SKM-1 treated with dmso at 0.1 percent for 144 hours (cell line): ENCODE data around the gene EPS15.
A peak's percentile ranks its signal among the peaks of the same experiment; 100 is the strongest.
"Not testable (repeated sequence)": the region's sequence is repeated elsewhere in the genome, so short reads cannot be mapped to it uniquely, and the experiment has no call there.

ENCODE experiments used
- DNase-seq: peaks from one replicate; lab custom pipeline; 2025; ENCODE audit not compliant: unreplicated experiment; lab: John Stamatoyannopoulos, UW

The EPS15 gene

DNA sequence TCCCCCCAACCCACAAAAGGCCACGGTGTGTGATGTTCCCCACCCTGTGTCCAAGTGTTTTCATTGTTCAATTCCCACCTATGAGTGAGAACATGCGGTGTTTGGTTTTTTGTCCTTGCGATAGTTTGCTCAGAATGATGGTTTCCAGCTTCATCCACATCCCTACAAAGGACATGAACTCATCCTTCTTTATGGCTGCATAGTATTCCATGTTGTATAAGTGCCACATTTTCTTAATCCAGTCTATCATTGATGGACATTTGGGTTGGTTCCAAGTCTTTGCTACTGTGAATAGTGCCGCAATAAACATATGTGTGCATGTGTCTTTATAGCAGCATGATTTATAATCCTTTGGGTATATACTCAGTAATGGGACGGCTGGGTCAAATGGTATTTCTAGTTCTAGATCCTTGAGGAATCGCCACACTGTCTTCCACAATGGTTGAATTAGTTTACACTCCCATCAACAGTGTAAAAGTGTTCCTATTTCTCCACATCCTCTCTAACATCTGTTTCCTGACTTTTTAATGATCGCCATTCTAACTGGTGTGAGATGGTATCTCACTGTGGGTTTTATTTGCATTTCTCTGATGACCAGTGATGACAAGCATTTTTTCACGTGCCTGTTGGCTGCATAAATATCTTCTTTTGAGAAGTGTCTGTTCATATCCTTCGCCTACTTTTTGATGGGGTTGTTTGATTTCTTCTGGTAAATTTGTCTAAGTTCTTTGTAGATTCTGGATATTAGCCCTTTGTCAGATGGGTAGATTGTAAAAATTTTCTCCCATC is 44.0 kb downstream of the EPS15 start:
- not testable (repeated sequence) for DNase-seq

DNA sequence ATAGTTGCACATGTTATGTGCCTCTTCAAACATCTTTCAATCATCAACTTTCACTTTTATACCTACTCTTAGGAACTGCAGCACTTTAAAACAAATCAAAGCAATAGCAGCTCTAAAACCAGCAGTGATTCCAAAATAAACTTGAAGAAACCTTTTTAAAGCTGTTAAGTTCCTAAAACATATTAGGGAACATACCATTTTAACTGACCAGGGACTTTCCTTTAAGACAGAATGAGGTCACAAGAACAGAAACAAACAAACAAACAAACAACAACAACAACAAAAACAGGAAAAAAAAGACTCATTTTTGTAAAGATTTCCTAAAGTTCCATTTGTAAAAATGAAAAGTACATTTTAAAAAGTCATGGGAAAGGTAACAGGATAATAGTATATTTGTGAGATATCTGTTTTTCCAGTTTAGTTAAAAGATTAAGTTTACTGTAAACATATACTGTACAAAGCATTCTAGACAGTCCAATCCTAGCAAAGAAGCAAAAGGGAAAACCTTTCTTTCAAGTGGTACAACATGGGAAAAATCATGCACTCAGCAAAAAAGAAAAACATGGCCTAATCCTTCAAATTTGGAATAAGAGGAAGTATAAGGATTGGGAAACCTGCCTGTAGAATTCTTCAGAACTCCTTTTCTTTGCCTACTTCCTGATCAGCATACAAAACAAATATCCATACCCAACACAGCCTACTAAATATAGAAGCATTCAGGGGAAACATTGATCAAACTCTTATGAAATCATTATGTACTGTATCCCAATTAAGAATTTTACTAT is 45.5 kb downstream of the EPS15 start:
- peak; percentile 59 for DNase-seq

- no peak for DNase-seq
These were observed 46.7 kb downstream of the EPS15 start for GRCh38 chr1:51472359-51472758.

- no peak for DNase-seq
These were observed 49.5 kb downstream of the EPS15 start for GRCh38 chr1:51469518-51469917.

DNA sequence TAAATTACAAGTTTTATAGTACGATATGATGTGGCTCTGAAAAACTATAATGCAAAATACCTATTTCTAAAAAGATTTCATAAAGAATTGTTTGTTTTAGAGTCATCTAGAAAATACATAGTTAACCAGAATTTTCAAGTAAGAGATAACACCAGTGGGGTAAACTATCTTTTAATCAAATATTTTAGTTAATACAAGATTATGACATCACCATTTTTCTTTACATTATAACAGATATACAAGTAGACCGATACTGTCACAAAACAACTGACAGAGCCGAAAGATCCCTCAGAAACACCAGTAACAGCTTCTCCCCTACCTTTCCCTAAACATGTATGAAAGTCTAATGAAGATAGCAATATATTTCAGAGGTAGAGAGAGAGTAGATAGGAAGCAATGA is 54.2 kb downstream of the EPS15 start:
- DNase-seq, result no peak

DNA sequence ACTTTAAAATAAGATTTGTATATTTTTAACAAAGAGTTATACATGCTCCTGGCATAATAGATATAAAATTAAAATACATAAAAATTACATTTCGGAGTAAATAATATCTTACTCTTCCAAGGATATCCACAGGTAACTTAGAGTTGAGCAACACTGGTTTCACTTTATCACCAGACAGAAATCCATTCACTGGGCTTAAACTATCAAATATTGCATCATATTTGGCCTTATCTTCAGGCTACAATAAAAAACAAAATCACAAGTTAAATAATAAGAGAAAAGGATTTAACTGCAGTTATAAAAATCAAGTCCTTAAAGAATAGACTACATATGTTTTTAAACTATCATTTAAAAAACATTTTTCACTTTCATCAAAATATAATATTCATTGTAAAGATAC is 55.5 kb downstream of the EPS15 start:
- no peak for DNase-seq

DNA sequence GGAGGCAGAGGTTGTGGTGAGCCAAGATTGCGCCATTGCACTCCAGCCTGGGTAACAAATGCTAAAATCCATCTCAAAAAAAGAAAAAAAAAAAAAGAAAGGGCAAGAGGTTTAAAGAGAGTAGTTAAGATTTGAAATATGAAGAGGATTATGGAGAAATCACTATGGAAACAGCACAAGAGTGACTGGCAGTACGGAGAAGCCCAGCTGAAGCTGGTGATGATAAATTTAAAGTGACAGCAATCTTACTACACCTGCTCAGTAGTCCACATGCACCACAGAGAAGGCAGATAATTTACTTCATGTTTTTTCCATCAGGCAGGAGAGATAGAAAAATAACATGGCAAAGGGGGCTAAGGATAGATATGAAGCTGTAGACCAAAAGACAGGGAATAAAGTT is 56.8 kb downstream of the EPS15 start:
- not testable (repeated sequence) for DNase-seq

- DNase-seq, result no peak
These were observed 64.5 kb downstream of the EPS15 start for GRCh38 chr1:51454554-51454953.

- no peak for DNase-seq
These were observed 66.1 kb downstream of the EPS15 start for GRCh38 chr1:51453010-51453409.

- not testable (repeated sequence) for DNase-seq
These were observed 70.1 kb downstream of the EPS15 start for GRCh38 chr1:51448844-51449454.

DNA sequence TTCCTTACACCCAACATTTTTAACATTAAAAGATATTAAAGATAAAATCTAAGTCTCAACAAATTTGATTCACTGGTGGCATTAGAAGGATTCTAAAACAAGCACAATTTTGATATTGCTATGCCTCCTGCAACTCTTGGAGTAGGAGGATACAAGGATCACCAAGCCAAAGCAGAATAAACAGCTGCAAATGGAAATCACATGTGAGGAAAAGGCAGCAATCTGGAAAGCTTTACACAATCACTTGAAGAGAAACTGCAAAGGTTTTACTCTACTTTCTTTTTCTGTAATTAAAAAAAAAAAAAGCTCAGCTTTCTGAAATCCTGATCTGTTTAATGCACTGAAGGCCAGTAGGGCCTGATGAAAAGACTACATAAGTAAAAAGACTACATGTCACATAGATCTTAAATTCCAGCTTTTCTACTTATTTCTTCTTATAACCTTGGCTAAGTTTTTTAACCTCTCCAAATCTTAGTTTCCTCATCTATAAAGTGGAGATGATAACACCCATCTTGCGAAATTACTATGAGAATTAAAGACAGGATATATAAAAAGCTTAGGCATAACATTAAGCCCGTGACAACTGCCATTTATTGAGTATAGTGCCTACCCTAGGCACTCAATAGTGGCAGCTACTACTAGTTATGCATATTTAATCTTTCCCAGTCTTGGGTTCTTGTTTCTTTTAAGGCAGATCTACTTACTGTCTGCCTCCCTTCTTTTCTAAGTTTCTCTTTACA is 73.5 kb downstream of the EPS15 start:
- DNase-seq, result no peak

- DNase-seq, result no peak
These were observed 74.4 kb downstream of the EPS15 start for GRCh38 chr1:51444534-51445192.

- no peak for DNase-seq
These were observed 75.0 kb downstream of the EPS15 start for GRCh38 chr1:51444096-51444495.

DNA sequence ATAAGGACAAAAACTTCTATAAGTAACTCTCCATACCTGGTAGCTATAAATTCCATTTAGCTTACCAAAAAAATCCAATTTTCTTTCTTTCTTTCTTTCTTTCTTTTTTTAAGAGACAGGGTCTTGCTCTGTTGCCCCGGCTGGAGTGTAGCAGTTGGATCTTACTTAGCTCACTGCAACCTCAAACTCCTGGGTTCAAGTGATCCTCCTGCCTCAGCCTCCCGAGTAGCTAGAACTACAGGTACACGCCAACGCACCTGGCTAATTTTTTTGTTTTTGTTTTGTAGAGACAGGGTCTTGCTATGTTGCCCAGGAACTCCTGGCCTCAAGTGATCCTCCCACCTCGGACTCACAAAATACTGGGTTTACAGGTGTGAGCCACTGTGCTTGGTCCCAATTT is 75.5 kb downstream of the EPS15 start:
- no peak for DNase-seq

DNA sequence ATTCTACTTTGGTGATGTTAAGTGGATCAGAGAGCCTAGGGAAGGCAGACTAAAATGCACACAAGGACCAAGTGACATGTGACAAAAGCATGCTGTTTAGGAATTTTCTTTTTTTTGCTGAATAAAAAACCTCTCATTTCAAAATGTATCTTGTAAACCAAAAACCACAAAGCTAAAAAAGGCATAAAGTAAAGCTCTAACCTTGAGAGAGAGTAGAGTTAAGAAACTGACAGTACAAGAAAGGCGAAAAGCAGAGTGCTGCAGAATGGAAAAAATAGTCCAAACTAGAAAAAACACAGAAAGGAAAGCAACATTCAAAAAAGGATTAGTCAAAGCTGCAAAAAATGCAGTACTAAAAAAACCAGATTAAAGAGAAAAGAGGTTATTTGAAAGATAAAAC is 76.5 kb downstream of the EPS15 start:
- no peak for DNase-seq

GRCh38 chr1:51442198-51442597 is 76.9 kb downstream of the EPS15 start:
- DNase-seq, result no peak

DNA sequence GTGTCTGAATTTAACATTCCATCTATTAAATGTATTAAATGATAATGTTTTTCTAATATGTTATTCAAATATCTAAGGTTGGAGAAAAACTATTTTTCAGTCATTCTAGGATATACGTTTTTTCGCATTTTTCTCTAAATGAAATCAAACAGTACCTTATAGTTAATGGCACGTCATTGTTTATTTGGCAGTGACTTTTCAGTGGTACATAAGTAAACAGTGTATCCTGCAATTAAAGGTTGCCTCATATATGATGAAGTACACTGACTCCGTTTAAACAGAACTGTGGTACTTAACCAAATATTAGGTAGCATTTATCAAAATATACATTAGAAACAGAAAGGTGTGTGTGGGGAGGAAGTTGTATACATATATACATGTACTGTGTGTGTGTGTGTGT is 79.2 kb downstream of the EPS15 start:
- no peak for DNase-seq

DNA sequence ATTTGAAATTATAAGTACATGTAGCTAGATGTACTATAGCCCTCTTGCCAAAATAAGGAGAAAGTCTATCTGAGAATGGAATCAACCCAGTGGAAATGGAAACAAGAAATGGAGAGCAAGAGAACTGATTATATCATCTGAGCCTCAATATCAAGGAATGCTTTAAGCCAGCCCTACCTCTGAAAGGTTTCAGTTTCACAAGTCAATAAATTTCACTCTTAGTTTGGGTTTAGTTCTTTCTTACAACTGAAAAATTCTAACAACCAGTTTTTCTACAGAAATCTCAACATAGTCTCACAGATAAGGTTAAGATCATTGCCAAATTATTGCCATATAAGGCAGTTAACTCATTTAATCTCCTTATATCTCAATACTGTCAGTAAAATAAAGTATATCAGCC is 80.0 kb downstream of the EPS15 start:
- no peak for DNase-seq

- not testable (repeated sequence) for DNase-seq
These were observed 81.7 kb downstream of the EPS15 start for GRCh38 chr1:51437391-51437790.

GRCh38 chr1:51435878-51436277 is 83.2 kb downstream of the EPS15 start:
- no peak for DNase-seq
